ENCODE data around the gene CMIP. TPM values are rescaled to one million over a fixed set of nuclear protein-coding genes. Genes with fewer than 3 reads are reported as not detected.

CMIP gene
- polyA plus RNA-seq, 1 of the 3 experiments (the other 2 are of a cell fraction) = 5.4 TPM

DNA sequence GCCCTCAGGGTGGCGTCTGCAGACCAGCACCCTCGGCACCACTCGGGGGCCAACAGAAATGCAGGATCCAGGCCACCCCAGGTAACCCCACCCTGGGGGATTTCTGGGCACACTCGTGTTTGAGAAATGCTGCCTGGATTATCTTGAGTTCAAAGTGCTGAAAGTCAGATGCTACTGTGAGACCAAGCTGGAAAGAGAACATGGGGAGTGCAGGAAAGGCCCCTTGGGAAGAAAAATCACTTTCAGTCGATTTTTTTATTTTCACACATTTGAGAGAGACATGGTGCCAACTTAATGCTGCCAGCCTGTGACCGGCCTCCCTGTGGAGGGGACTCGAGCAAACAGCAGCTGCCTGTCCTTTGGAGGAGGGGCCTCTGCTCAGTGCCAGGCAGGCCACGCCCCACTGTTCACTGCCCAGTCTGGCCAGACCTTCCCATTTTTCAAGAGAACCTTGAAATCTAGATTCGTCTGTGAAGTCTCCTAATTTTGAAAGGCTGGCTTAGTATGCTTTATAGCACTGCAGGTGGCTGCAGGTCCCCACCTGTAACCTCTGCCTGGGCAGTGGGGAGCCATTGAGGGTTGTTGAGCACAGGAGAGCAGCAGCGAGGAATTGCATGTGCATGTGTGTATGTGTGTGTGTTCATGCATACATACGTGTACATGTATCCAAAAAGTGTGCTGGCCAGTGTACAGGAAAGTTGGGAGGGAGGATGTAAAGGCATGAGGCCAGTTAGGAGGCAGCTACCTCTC lies 263.8 kb downstream of the CMIP start:
- CTCF ChIA-PET = interaction anchor here (1.1 to 1.2 kb wide), 4 partner anchors 11 to 305 kb away, joined by 3 to 6 read pairs (median 4); no protein-coding TSS in a partner anchor
- no peak overlapping the region for H2AFZ ChIP-seq (ENCODE audit: low read depth)
- no peak for DNase-seq
- no peaks in the 10 kb centered on the region for H3K9me3 ChIP-seq
- WGBS (ENCODE audit: low lambda C conversion rate) = 82% methylated on average over 11 of the region's 11 CpGs
- H3K27ac ChIP-seq (ENCODE audit: low read depth in 2 of 2, low read length in 1 of 2) = no peak overlapping the region
- H3K4me1 ChIP-seq (ENCODE audit: control insufficient read depth in 1 of 2, insufficient read depth in 2 of 2, low read depth in 1 of 2, low read length in 1 of 2) = peaks cover 0 to 18% of the 10 kb centered on the region in 2 experiments; a peak in 3 of 4 replicates
- no peak overlapping the region for H3K9ac ChIP-seq
- POLR2A ChIA-PET = no interaction called here
- H4K20me1 ChIP-seq (ENCODE audit: insufficient read depth) = no peaks in the 10 kb centered on the region
- no peaks in the 10 kb centered on the region for H3K79me2 ChIP-seq (ENCODE audit: insufficient read depth)
- no peak overlapping the region for H3K4me3 ChIP-seq (ENCODE audit: low read depth in 2 of 2, low read length in 1 of 2)
- H3K4me2 ChIP-seq = no peak overlapping the region
- TF ChIP-seq, protein P1, sequence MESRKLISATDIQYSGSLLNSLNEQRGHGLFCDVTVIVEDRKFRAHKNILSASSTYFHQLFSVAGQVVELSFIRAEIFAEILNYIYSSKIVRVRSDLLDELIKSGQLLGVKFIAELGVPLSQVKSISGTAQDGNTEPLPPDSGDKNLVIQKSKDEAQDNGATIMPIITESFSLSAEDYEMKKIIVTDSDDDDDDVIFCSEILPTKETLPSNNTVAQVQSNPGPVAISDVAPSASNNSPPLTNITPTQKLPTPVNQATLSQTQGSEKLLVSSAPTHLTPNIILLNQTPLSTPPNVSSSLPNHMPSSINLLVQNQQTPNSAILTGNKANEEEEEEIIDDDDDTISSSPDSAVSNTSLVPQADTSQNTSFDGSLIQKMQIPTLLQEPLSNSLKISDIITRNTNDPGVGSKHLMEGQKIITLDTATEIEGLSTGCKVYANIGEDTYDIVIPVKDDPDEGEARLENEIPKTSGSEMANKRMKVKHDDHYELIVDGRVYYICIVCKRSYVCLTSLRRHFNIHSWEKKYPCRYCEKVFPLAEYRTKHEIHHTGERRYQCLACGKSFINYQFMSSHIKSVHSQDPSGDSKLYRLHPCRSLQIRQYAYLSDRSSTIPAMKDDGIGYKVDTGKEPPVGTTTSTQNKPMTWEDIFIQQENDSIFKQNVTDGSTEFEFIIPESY (IDR thresholded peaks at IDR 0.05; ENCODE audit: borderline replicate concordance, low read depth) = no peak
- TF ChIP-seq FOSL2 (IDR thresholded peaks at IDR 0.05; ENCODE audit: borderline replicate concordance, low read depth) (no peak), MXI1 (IDR thresholded peaks at IDR 0.05; ENCODE audit: low read depth, low read length) (no peak), CHD2 (IDR thresholded peaks at IDR 0.05; ENCODE audit: low read length, partially characterized antibody) (no peak), ELF1 (IDR thresholded peaks at IDR 0.05) (no peak)
- TF ChIP-seq, protein P2, sequence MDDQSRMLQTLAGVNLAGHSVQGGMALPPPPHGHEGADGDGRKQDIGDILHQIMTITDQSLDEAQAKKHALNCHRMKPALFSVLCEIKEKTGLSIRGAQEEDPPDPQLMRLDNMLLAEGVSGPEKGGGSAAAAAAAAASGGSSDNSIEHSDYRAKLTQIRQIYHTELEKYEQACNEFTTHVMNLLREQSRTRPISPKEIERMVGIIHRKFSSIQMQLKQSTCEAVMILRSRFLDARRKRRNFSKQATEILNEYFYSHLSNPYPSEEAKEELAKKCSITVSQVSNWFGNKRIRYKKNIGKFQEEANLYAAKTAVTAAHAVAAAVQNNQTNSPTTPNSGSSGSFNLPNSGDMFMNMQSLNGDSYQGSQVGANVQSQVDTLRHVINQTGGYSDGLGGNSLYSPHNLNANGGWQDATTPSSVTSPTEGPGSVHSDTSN (IDR thresholded peaks at IDR 0.05) = no peak
- TF ChIP-seq, protein P3, sequence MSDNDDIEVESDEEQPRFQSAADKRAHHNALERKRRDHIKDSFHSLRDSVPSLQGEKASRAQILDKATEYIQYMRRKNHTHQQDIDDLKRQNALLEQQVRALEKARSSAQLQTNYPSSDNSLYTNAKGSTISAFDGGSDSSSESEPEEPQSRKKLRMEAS (IDR thresholded peaks at IDR 0.05; ENCODE audit: low read depth) = no peak
- H3K36me3 ChIP-seq (replicated peaks in 1 of 2; ENCODE audit: control insufficient read depth in 1 of 2, insufficient read depth in 2 of 2, low read length in 1 of 2) = peaks cover 0 to 15% of the 10 kb centered on the region in 2 experiments
- peaks cover 5% of the 10 kb centered on the region for H3F3A ChIP-seq (replicated peaks; ENCODE audit: insufficient read depth)
- H3K9me2 ChIP-seq = no peaks in the 10 kb centered on the region
- H3K27me3 ChIP-seq (ENCODE audit: insufficient read depth) = no peaks in the 10 kb centered on the region

DNA sequence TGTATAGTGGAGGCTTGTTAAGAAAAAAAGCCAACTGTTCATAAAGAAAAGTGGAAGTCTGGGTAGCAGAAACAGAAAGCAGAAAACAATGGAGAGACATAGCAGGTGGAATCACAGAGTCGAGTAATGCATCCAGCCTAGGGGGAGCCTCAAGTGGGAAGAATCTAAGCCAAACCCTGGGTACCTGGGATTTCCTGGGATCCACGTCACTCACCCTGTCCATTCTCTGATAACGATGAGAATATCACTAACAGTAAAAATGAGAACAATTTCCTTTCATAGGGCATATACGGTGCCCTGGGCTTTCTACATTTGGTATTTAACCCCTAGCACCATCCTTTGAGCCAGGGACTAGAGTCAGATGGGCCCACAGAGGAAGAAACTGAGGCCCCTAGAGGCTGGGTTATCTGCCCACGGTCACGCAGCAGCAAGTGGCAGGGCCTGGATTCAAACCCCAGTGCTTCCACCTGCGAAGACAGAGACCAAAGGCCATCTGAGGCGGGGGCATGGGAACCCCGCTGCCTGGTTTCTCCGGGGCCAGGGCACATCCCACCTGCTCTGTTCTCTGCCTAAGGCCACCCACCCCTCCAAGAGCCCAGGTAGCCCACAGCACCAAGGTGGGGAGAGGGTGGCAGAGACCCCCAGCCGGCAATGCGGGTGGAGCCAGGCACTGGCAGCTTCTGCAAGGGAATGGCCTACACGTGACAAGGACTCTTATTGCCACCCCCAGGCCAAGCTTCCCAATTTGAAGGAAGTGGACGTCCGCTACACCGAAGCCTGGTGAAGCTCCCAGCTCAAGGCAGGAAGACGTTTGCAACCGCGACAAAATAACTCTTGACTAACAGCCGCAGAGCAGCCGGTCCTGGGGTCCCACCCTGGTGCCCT lies 264.6 kb downstream of the CMIP start:
- no peak for DNase-seq
- WGBS (ENCODE audit: low lambda C conversion rate) = 92% methylated on average over 16 of the region's 21 CpGs
- no peak overlapping the region for H3K4me2 ChIP-seq
- no peaks in the 10 kb centered on the region for H3K27me3 ChIP-seq (ENCODE audit: insufficient read depth)
- no peak overlapping the region for H3K4me3 ChIP-seq (ENCODE audit: low read depth in 2 of 2, low read length in 1 of 2)
- CTCF ChIA-PET = interaction anchor here (1.2 to 1.6 kb wide), 4 partner anchors 13 to 305 kb away, joined by 3 to 4 read pairs (median 4); no protein-coding TSS in a partner anchor
- H4K20me1 ChIP-seq (ENCODE audit: insufficient read depth) = no peaks in the 10 kb centered on the region
- H3K4me1 ChIP-seq (ENCODE audit: control insufficient read depth in 1 of 2, insufficient read depth in 2 of 2, low read depth in 1 of 2, low read length in 1 of 2) = peaks cover 0 to 18% of the 10 kb centered on the region in 2 experiments; a peak in 3 of 4 replicates
- H3K9ac ChIP-seq = no peak overlapping the region
- no peak for TF ChIP-seq EP300 (IDR thresholded peaks at IDR 0.05; ENCODE audit: borderline replicate concordance in 1 of 2, low read depth in 1 of 2, low read length in 1 of 2)
- no peak for TF ChIP-seq MEF2A (IDR thresholded peaks at IDR 0.05; ENCODE audit: borderline replicate concordance, low read depth)
- no peak for TF ChIP-seq GATA2 (CRISPR knock-in tag; IDR thresholded peaks at IDR 0.05)
- no peak for TF ChIP-seq SIN3A (IDR thresholded peaks at IDR 0.05; ENCODE audit: borderline replicate concordance, low read depth, low read length)
- TF ChIP-seq RAD21 (IDR thresholded peaks at IDR 0.05; ENCODE audit: low read length) = no peak
- H3K9me2 ChIP-seq = no peaks in the 10 kb centered on the region
- H3F3A ChIP-seq (replicated peaks; ENCODE audit: insufficient read depth) = peaks cover 5% of the 10 kb centered on the region
- H2AFZ ChIP-seq (ENCODE audit: low read depth) = no peak overlapping the region
- H3K27ac ChIP-seq (ENCODE audit: low read depth in 2 of 2, low read length in 1 of 2) = no peak overlapping the region
- POLR2A ChIA-PET = no interaction called here
- no peaks in the 10 kb centered on the region for H3K79me2 ChIP-seq (ENCODE audit: insufficient read depth)
- no peaks in the 10 kb centered on the region for H3K9me3 ChIP-seq
- peaks cover 0 to 15% of the 10 kb centered on the region in 2 experiments for H3K36me3 ChIP-seq (replicated peaks in 1 of 2; ENCODE audit: control insufficient read depth in 1 of 2, insufficient read depth in 2 of 2, low read length in 1 of 2)

Measured in SK-N-SH (cell line).